UCSD-AML1 (cell line): Measurements from ENCODE around the gene ADSS1.

Experiments
- DNase-seq: peaks from one replicate; lab custom pipeline; 2025; ENCODE audit not compliant: unreplicated experiment; lab: John Stamatoyannopoulos, UW

ADSS1 gene

GRCh38 chr14:104732355-104732804 is 8.4 kb downstream of the ADSS1 start:
- DNase-seq, result no peak

GRCh38 chr14:104732931-104733681 is 9.1 kb downstream of the ADSS1 start:
- DNase-seq, result no peak

GRCh38 chr14:104734051-104734587 is 10.1 kb downstream of the ADSS1 start:
- no peak for DNase-seq

- no peak for DNase-seq
These were observed 10.6 kb downstream of the ADSS1 start for GRCh38 chr14:104734601-104734990.

GRCh38 chr14:104734991-104735779 is 11.2 kb downstream of the ADSS1 start:
- DNase-seq, result no peak

- DNase-seq, result peak; percentile 60
These were observed 12.0 kb downstream of the ADSS1 start for GRCh38 chr14:104735830-104736642.

- no peak for DNase-seq
These were observed 14.5 kb downstream of the ADSS1 start for GRCh38 chr14:104738375-104739019.

GRCh38 chr14:104739026-104739425 is 15.0 kb downstream of the ADSS1 start:
- no peak for DNase-seq

- no peak for DNase-seq
These were observed 15.8 kb downstream of the ADSS1 start for GRCh38 chr14:104739546-104740516.

- no peak for DNase-seq
These were observed 17.2 kb downstream of the ADSS1 start for GRCh38 chr14:104741108-104741802.

GRCh38 chr14:104741803-104742251 is 17.8 kb downstream of the ADSS1 start:
- DNase-seq, result no peak

- no peak for DNase-seq
These were observed 18.8 kb downstream of the ADSS1 start for GRCh38 chr14:104742586-104743455.

- no peak for DNase-seq
These were observed 19.7 kb downstream of the ADSS1 start for GRCh38 chr14:104743461-104744380.

GRCh38 chr14:104744484-104744883 is 20.5 kb downstream of the ADSS1 start:
- no peak for DNase-seq

GRCh38 chr14:104745431-104745830 is 21.4 kb downstream of the ADSS1 start:
- no peak for DNase-seq

GRCh38 chr14:104746071-104746545 is 22.1 kb downstream of the ADSS1 start:
- DNase-seq, result no peak
